ENCODE measurements around the gene THAP2.
"Not testable (repeated sequence)": the region's sequence is repeated elsewhere in the genome, so short reads cannot be mapped to it uniquely, and the experiment has no call there.

- TF ChIP-seq CTCF, POLR2A (IDR thresholded peaks at IDR 0.05): not testable (repeated sequence)
Measured at GRCh38 chr12:71702181-71702580, 38.1 kb downstream of the THAP2 start.

Data from lower leg skin (tissue), 3 donors.